Natural killer cell treated with Interleukin-12 subunit alpha and Interleukin-12 subunit beta and Interleukin-15 and Interleukin-18, amount 100 ng/mL, for 72 hours (primary cell): Measurements from ENCODE around the gene MED8. TPM values are rescaled to one million over a fixed set of nuclear protein-coding genes. Genes with fewer than 3 reads are reported as not detected.

Source experiments
- ATAC-seq, 2 donors: fragments of 150-1000 bp; cut with Tn5 transposase in 1 of 2; sonication (Bioruptor Pico), chemical (Tn5 transposase) in 1 of 2; 2 replicates each; pipeline ENCODE4 v1.10.0; 2021
- DNase-seq: peaks from one replicate; pipeline ENCODE4 v3.0.0; 2022; ENCODE audit warnings: low spot score
- H3K27ac Mint-ChIP-seq, 2 donors: 1 replicate in 1 of 2; 2 replicates in 1 of 2; pipeline ENCODE4 v1.8.0; 2022; ENCODE audit warnings: mixed read lengths in 2 of 2, mild to moderate bottlenecking in 1 of 2, moderate library complexity in 1 of 2
- H3K27me3 Mint-ChIP-seq, 2 donors: 1 replicate in 1 of 2; 2 replicates in 1 of 2; pipeline ENCODE4 v1.8.0; 2022; ENCODE audit warnings: mixed read lengths in 2 of 2
- H3K36me3 Mint-ChIP-seq: one replicate; pipeline ENCODE4 v1.8.0; 2022; ENCODE audit warnings: mixed read lengths
- H3K4me1 Mint-ChIP-seq, 2 donors: 1 replicate in 1 of 2; 2 replicates in 1 of 2; pipeline ENCODE4 v1.8.0; 2022; ENCODE audit warnings: low read depth in 2 of 2, mixed read lengths in 2 of 2, mild to moderate bottlenecking in 1 of 2
- H3K4me3 Mint-ChIP-seq: one replicate; pipeline ENCODE4 v1.8.0; 2022; ENCODE audit warnings: mixed read lengths
- H3K9me3 Mint-ChIP-seq: 2 replicates; pipeline ENCODE4 v1.8.0; 2022; ENCODE audit warnings: mixed read lengths
- total RNA-seq, 2 donors: library from RNA; stranded (reverse); gene quantifications; one replicate each; pipeline ENCODE4 v1.2.3, GENCODE V29; 2022

The MED8 gene
- 10 to 100 TPM; 42.6 to 57.9 TPM for total RNA-seq

- DNase-seq (peak; percentile 94), ATAC-seq (peak; percentile 98 to 99)
- Mint-ChIP-seq H3K36me3 (peaks cover 21% of the 10 kb centered on the region), H3K4me3 (peak within 1 kb of the TSS; percentile 99), H3K27me3 (no peaks in the 10 kb centered on the region), H3K4me1 (peaks cover 40 to 43% of the 10 kb centered on the region in 2 donors), H3K27ac (peak within 1 kb of the TSS; percentile 92 to 99), H3K9me3 (no peaks in the 10 kb centered on the region)
These were observed at the start of gene MED8, which contains the start of gene SZT2 for GRCh38 chr1:43389326-43390313. TSS of gene MED8 (minus strand) at chr1:43389800. CDS start at chr1:43389764, 36 bp downstream. TSS of gene SZT2 (plus strand) at chr1:43389899. CDS start at chr1:43389969, 70 bp downstream.

- no peaks in the 10 kb centered on the region for H3K27me3 Mint-ChIP-seq
- no peak overlapping the region for H3K27ac Mint-ChIP-seq
- no peaks in the 10 kb centered on the region for H3K36me3 Mint-ChIP-seq
- ATAC-seq (no peak), DNase-seq (no peak)
- H3K9me3 Mint-ChIP-seq = no peaks in the 10 kb centered on the region
- H3K4me3 Mint-ChIP-seq = no peak overlapping the region
- no peaks in the 10 kb centered on the region for H3K4me1 Mint-ChIP-seq
These were observed 49.5 kb upstream of the MED8 start for GRCh38 chr1:43438953-43439581.

GRCh38 chr1:43438576-43438952, 49.0 kb upstream of the MED8 start:
- DNase-seq = no peak
- no peak for ATAC-seq
- H3K27me3 Mint-ChIP-seq = no peaks in the 10 kb centered on the region
- H3K27ac Mint-ChIP-seq = no peak overlapping the region
- no peaks in the 10 kb centered on the region for H3K9me3 Mint-ChIP-seq
- no peaks in the 10 kb centered on the region for H3K4me1 Mint-ChIP-seq
- no peak overlapping the region for H3K4me3 Mint-ChIP-seq
- H3K36me3 Mint-ChIP-seq = no peaks in the 10 kb centered on the region

- H3K9me3 Mint-ChIP-seq = no peaks in the 10 kb centered on the region
- H3K27me3 Mint-ChIP-seq = no peaks in the 10 kb centered on the region
- H3K4me3 Mint-ChIP-seq = no peak overlapping the region
- no peaks in the 10 kb centered on the region for H3K36me3 Mint-ChIP-seq
- no peak for ATAC-seq
- no peak for DNase-seq
- H3K4me1 Mint-ChIP-seq = no peaks in the 10 kb centered on the region
- H3K27ac Mint-ChIP-seq = no peak overlapping the region
These were observed 48.4 kb upstream of the MED8 start for GRCh38 chr1:43438006-43438405.

- Mint-ChIP-seq H3K27me3 (no peaks in the 10 kb centered on the region), H3K4me1 (no peaks in the 10 kb centered on the region), H3K36me3 (no peaks in the 10 kb centered on the region), H3K4me3 (no peak overlapping the region), H3K9me3 (no peaks in the 10 kb centered on the region), H3K27ac (no peak overlapping the region)
- no peak for ATAC-seq
- DNase-seq = no peak
These were observed 47.7 kb upstream of the MED8 start for GRCh38 chr1:43437031-43437973.

GRCh38 chr1:43436371-43436770, 46.8 kb upstream of the MED8 start:
- H3K9me3 Mint-ChIP-seq = no peaks in the 10 kb centered on the region
- H3K27me3 Mint-ChIP-seq = no peaks in the 10 kb centered on the region
- H3K4me1 Mint-ChIP-seq = no peaks in the 10 kb centered on the region
- H3K36me3 Mint-ChIP-seq = no peaks in the 10 kb centered on the region
- H3K4me3 Mint-ChIP-seq = no peak overlapping the region
- no peak overlapping the region for H3K27ac Mint-ChIP-seq
- DNase-seq (no peak), ATAC-seq (no peak)

GRCh38 chr1:43435146-43436145, 45.8 kb upstream of the MED8 start:
- H3K9me3 Mint-ChIP-seq = no peaks in the 10 kb centered on the region
- no peak overlapping the region for H3K4me3 Mint-ChIP-seq

GRCh38 chr1:43434256-43434655, 44.7 kb upstream of the MED8 start:
- no peak overlapping the region for H3K4me3 Mint-ChIP-seq
- no peak overlapping the region for H3K27ac Mint-ChIP-seq
- ATAC-seq = no peak
- peaks cover 4% of the 10 kb centered on the region for H3K36me3 Mint-ChIP-seq
- no peaks in the 10 kb centered on the region for H3K4me1 Mint-ChIP-seq
- H3K27me3 Mint-ChIP-seq = no peaks in the 10 kb centered on the region
- no peaks in the 10 kb centered on the region for H3K9me3 Mint-ChIP-seq
- no peak for DNase-seq

More at GRCh38 chr1:43435146-43436145, 45.8 kb upstream of the MED8 start:
- Mint-ChIP-seq H3K27me3 (no peaks in the 10 kb centered on the region), H3K27ac (no peak overlapping the region), H3K4me1 (no peaks in the 10 kb centered on the region), H3K36me3 (no peaks in the 10 kb centered on the region)
- ATAC-seq (no peak), DNase-seq (no peak)

- DNase-seq = no peak
- H3K9me3 Mint-ChIP-seq = no peaks in the 10 kb centered on the region
- no peaks in the 10 kb centered on the region for H3K27me3 Mint-ChIP-seq
- no peaks in the 10 kb centered on the region for H3K4me1 Mint-ChIP-seq
- no peak overlapping the region for H3K4me3 Mint-ChIP-seq
- peaks cover 5% of the 10 kb centered on the region for H3K36me3 Mint-ChIP-seq
- ATAC-seq = no peak
- no peak overlapping the region for H3K27ac Mint-ChIP-seq
These were observed 43.3 kb upstream of the MED8 start for GRCh38 chr1:43432907-43433306.

- no peak overlapping the region for H3K27ac Mint-ChIP-seq
- no peak overlapping the region for H3K4me3 Mint-ChIP-seq
- H3K36me3 Mint-ChIP-seq = peaks cover 5% of the 10 kb centered on the region
- no peaks in the 10 kb centered on the region for H3K9me3 Mint-ChIP-seq
- DNase-seq (no peak), ATAC-seq (no peak)
- no peaks in the 10 kb centered on the region for H3K4me1 Mint-ChIP-seq
- H3K27me3 Mint-ChIP-seq = no peaks in the 10 kb centered on the region
These were observed 42.7 kb upstream of the MED8 start for GRCh38 chr1:43432171-43432860.

GRCh38 chr1:43431676-43432075, 42.1 kb upstream of the MED8 start:
- Mint-ChIP-seq H3K27ac (no peak overlapping the region), H3K27me3 (no peaks in the 10 kb centered on the region), H3K36me3 (peaks cover 9% of the 10 kb centered on the region), H3K4me3 (no peak overlapping the region), H3K4me1 (no peaks in the 10 kb centered on the region), H3K9me3 (no peaks in the 10 kb centered on the region)
- ATAC-seq (no peak), DNase-seq (no peak)

GRCh38 chr1:43430831-43431230, 41.2 kb upstream of the MED8 start:
- DNase-seq (no peak), ATAC-seq (no peak)
- Mint-ChIP-seq H3K4me1 (no peaks in the 10 kb centered on the region), H3K4me3 (no peak overlapping the region), H3K36me3 (peaks cover 12% of the 10 kb centered on the region), H3K9me3 (no peaks in the 10 kb centered on the region), H3K27ac (no peak overlapping the region), H3K27me3 (no peaks in the 10 kb centered on the region)
